Neural progenitor cell (in vitro differentiated cells): Measurements from ENCODE around the gene TCF4.

Experiments used
- CTCF ChIP-seq: fragments of 200-600 bp; sonication (generic); IDR thresholded peaks from 2 replicates; pipeline ENCODE4 v1.5.1; 2017; ENCODE audit warnings: antibody characterized with exemption, mild to moderate bottlenecking
- EZH2 ChIP-seq: fragments of 200-600 bp; sonication (generic); IDR thresholded peaks from 2 replicates; pipeline ENCODE4 v1.6.1; 2017; ENCODE audit warnings: antibody characterized with exemption, mild to moderate bottlenecking, moderate library complexity

GRCh38 chr18:55322178-55322735, 265.7 kb downstream of the TCF4 start:
- TF ChIP-seq EZH2: no peak
- TF ChIP-seq CTCF: peak; percentile 29
